HG03565 (cell line): ENCODE results near the gene TSPAN9.

Source experiments
- ATAC-seq: cut with Tn5 transposase; IDR thresholded peaks from one replicate; pipeline ENCODE4 v1.9.1; 2021; ENCODE audit warnings: mild to moderate bottlenecking, moderate library complexity; ENCODE audit not compliant: unreplicated experiment

TSPAN9 gene

DNA sequence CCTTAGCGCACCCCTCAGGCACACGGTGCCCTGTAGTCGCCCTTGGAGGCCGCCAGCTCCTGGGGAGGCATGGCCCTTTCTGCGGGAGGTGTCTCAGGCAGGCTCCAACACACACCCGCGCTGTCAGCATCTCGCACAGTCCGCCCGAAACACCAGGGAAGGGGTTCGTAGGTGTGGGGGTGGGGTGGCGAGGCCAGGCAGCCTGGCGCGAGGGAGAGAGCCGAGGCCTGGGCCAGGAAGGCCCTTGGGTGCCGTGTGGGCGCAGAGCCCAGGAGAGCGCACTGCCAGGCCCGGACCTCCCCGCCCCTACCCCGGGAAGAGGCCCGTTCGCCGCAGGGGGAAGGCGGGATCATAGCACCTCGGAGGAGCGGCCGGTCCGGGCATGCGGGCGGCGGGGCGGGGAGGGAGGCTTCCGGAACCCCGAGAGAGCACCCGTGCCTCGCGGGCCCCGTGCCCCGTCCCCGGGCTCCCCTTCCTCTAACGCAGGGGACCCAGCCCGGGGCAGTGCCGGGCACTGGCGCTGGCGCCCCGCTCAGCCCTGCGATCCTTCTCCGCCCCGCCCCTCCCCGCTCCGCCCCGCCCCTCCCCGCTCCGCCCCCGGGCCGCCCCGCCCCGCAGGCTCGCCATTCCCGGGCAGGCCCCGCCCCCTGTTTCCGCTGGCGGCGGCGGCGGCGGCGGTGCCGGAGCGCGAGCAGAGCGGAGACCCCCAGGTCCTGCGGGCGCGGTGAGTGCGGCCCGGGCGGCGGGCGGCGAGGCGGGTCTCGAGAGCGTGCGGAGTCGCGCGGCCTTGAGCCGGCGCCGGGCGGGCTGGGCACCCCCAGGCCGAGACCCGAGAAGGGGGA is at the start of gene TSPAN9:
Gene TSPAN9 (plus strand): TSS at position 650 of the 842 bp plus-strand sequence. CDS start 123,815 bp downstream, outside the sequence.
- ATAC-seq = no peak

GRCh38 chr12:3028108-3028507 is 49.1 kb upstream of the TSPAN9 start:
- no peak for ATAC-seq

GRCh38 chr12:3030821-3031429 is 46.3 kb upstream of the TSPAN9 start:
- ATAC-seq = no peak

DNA sequence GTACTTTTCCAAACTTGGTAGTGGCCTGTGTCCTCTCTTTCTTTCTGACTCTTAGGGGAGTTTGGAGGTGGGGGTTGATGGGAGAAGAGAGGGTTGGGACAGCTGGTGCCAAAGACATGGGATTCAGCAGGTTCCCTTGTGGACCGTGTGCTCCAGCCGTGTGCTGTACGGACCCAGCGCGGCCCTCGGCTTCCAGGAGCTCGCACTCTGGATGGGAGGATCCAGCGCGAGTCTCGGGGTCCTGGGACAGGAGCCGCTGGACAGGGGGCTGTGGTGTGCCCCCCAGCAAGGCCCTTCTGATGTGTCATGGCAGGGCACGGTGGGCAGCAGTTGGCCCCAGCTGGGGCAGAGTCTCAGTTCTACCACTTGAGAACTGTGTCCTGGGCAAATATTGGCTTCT is 45.0 kb upstream of the TSPAN9 start:
- ATAC-seq = no peak

- ATAC-seq = no peak
Observed at GRCh38 chr12:3032770-3033538, 44.2 kb upstream of the TSPAN9 start.

DNA sequence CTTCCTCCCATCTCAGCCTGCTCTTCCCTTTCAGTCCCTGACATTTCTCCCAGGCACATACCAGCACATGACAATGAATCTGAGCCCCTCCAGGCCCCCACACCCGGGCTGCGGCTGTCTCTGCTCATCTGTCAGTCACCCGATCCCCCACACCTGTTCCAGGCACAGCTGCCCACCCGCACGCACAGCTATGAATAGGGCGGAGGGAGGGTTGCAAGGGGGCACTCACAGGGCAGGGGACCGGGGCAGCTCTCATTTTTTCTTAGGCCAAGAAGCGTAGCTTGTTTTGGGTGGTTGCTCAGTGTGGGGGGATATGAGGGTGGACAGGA is 43.7 kb upstream of the TSPAN9 start:
- no peak for ATAC-seq

DNA sequence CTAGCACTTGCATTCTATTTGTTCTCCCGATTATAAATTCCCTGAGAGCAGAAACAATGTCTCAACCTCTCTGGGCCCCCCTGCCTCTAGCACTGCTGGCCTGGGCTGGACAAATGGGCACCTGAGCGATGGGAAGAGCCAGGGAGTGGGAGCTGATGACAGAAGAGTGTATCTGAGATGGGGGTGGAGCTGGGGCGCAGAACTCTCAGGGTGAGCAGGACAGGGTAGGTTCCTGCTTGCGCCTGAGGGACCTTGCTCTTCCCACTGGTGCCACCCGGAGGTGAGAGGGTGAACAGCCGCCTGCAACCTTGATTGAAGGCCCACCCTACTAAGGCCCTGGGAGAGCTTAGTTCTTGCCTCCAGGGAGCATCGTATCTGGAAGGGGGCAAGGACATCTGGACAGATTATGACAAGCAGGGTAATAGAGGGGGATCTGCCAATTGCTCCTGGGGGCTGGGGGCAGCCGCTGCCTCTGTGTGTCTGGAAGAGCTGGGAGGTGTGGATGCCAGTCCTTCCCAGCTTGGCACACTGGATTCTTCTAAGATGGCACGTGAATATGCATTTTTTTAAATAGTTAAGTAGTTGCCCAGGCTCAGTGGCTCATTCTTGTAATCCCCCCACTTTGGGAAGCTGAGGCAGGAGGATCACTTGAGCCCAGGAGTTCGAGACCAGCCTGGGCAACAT is 43.0 kb upstream of the TSPAN9 start:
- no peak for ATAC-seq

DNA sequence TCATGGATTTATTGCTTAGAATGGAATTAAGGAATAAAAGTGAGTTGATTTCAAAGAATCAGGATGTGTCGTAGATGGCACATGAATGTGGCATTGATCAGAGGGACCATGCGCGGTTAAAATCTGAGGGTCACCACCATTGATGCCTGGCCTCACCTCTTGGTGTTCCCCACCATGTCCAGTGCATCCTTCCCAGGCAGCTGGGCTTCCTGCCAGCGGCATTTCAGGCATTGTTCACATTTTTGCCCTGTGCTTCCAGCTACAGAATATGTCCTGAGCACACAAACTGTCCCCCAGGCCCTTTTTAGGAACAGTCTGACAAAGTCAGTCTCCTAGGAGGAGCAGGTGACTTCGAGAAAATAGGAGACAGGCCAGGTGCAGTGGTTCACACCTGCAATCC is 42.0 kb upstream of the TSPAN9 start:
- ATAC-seq = no peak

- no peak for ATAC-seq
Observed at GRCh38 chr12:3035815-3036702, 41.1 kb upstream of the TSPAN9 start.

- ATAC-seq = no peak
Observed at GRCh38 chr12:3036901-3037600, 40.1 kb upstream of the TSPAN9 start.

GRCh38 chr12:3038166-3038565 is 39.0 kb upstream of the TSPAN9 start:
- no peak for ATAC-seq

GRCh38 chr12:3038926-3039510 is 38.2 kb upstream of the TSPAN9 start:
- no peak for ATAC-seq

DNA sequence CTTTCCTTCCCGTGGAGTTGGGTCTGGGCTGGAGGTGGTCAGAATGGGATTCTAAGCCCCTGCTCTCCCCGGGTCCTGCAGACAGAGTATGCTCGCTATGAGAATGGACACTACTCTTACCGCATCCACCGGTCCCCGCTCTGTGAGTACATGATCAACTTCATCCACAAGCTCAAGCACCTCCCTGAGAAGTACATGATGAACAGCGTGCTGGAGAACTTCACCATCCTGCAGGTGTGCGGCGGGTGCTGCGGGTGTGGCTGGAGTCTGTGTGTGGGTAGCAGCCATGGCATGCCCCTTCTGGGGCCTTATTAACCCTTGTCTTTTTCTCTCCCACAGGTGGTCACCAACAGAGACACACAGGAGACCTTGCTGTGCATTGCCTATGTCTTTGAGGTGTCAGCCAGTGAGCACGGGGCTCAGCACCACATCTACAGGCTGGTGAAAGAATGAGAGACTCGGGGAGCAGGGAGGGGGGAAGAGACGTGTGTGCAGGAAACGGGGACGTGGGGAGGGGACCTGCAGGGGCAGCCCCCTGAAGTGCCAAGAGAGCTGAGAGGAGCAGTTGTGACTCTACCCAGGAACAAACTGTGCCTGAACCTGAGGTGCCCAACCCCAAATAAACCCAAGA is 37.0 kb upstream of the TSPAN9 start:
- no peak for ATAC-seq

DNA sequence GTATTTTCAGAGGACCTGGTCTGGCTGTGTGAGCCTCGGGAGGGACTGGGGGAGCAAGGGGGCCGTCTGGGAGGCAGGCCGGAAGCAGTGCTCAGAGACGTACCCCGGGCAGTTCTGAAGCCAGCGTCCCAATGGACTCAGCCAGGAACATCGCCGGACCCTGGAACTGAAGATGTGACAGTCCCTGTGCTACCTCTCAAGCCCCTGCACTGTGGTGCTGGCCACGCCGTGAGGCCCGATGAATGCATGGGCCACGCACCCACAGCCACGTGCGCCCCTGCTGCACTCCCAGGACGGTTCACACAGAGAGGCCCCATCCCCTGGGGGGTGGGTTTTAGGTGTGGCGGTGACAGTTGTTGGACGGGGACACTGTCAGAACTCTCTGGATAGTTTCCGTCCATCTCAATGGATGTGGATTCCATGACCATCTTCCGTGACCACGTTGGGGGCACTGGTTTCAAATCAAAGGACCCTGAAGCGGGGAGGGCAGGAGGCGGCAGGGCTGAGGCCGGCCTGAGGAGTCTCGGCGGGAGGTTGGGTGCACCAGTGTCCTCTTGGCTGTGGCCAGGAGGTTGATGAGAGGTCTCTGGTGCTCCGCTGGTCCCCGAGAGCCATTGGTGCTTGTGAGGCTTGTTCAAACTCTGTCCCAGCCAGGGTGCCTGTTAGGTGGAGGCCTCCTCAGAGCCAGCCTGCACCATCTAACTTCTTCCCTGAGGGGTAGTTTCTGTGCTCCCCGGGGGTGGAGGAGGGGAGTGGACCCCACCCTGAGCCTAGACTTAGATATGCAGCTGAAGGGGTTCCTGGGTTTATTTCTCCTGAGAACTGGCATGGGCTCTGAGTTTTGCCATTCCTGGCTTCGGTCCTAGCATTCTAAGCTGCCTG is 36.3 kb upstream of the TSPAN9 start:
- no peak for ATAC-seq

DNA sequence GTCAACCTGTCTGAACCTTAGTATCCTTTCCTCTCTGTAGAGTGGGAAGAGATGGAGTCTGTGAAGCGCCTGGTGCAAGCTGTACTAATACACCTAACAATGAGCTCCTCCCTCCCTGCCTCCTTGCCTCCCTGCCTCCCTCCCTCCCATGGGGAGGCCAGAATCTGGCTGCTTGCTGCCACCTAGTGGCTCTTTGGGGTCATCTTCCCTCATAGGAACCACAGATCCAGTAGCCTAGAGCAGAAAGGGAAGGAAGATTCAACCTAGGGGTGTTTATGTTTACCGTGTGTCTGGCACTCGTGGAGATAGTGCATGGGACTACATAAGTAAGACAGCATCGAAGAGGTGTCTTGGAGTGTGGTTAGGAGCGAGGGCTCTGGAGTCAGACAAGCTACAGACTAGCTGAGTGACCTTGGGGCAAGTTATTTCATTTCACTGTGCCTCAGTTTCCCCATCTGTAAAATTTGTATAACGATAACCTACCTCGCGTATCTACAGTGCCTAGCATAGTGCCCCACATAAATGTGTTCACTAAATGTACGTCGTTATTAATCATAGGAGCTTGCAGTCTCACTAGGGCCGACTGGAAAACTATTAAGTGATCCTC is 35.5 kb upstream of the TSPAN9 start:
- no peak for ATAC-seq

GRCh38 chr12:3042394-3042793 is 34.8 kb upstream of the TSPAN9 start:
- ATAC-seq = no peak

- no peak for ATAC-seq
Observed at GRCh38 chr12:3042826-3043225, 34.4 kb upstream of the TSPAN9 start.
